Measurements from ENCODE around the gene ERC2. TPM values are rescaled to one million over a fixed set of nuclear protein-coding genes. Genes with fewer than 3 reads are reported as not detected.

Gene ERC2
- total and polyA plus RNA-seq, 2 of the 8 experiments (the other 6 are each of a cell fraction or from before 2014, with no cell fraction given), result 16.4 to 22.8 TPM

GRCh38 chr3:55525436-55525835, 942.8 kb downstream of the ERC2 start:
- Histone ChIP-seq H2AFZ (ENCODE audit: low read length) (no peak overlapping the region), H4K8ac (ENCODE audit: extremely low read depth, insufficient read depth, low read length) (no peak overlapping the region), H4K20me1 (replicated peaks in 1 of 2; ENCODE audit: control insufficient read depth in 1 of 2, insufficient read depth in 2 of 2, low read length in 2 of 2) (no peaks in the 10 kb centered on the region), H2AK5ac (ENCODE audit: low read depth, low read length) (no peak overlapping the region), H2BK12ac (ENCODE audit: low read depth, low read length) (no peak overlapping the region), H3K4me2 (ENCODE audit: insufficient read depth in 1 of 2, low read depth in 2 of 2, low read length in 2 of 2) (no peak overlapping the region), H3K23me2 (ENCODE audit: low read depth, low read length) (no peaks in the 10 kb centered on the region), H2BK15ac (ENCODE audit: low read length) (peak overlapping the region; percentile 5; the same call in 1 of the 2 replicates), H3K14ac (ENCODE audit: insufficient read length) (no peak overlapping the region), H3K27ac (ENCODE audit: low read depth, low read length) (no peak overlapping the region), H3K36me3 (ENCODE audit: control insufficient read depth in 2 of 4, insufficient read depth in 4 of 4, low read length in 3 of 4) (no peaks in the 10 kb centered on the region), H3K9me3 (ENCODE audit: insufficient read depth in 2 of 2, low read depth in 1 of 2, low read length in 1 of 2) (no peaks in the 10 kb centered on the region), H2BK5ac (ENCODE audit: low read depth, low read length) (no peak overlapping the region), H4K5ac (ENCODE audit: insufficient read length, low read depth, low read length) (no peak overlapping the region), H3K18ac (ENCODE audit: extremely low read depth, low read length) (no peak overlapping the region), H2BK120ac (replicated peaks; ENCODE audit: low read depth, low read length) (no peak overlapping the region), H3K23ac (ENCODE audit: insufficient read length) (no peak overlapping the region), H4K91ac (replicated peaks; ENCODE audit: insufficient read length, low read length) (no peak overlapping the region), H3K9ac (replicated peaks in 1 of 4; ENCODE audit: extremely low read depth in 1 of 4, low read depth in 3 of 4, low read length in 3 of 4) (no peak overlapping the region), H3K56ac (replicated peaks; ENCODE audit: insufficient read length, low read depth, low read length) (no peak overlapping the region), H3K4me3 (ENCODE audit: extremely low read depth in 1 of 4, insufficient read depth in 2 of 4, low read depth in 3 of 4, low read length in 4 of 4) (no peak overlapping the region), H3K4ac (replicated peaks; ENCODE audit: insufficient read length, low read depth, low read length) (no peak overlapping the region), H3K27me3 (replicated peaks in 1 of 4; ENCODE audit: control insufficient read depth in 3 of 4, extremely low read depth in 1 of 4, insufficient read depth in 3 of 4, low read length in 3 of 4) (peaks cover 0 to 2% (median 0%) of the 10 kb centered on the region in 4 experiments; a peak in 1 of 7 replicates), H3K79me2 (ENCODE audit: control insufficient read depth in 1 of 2, insufficient read depth in 2 of 2, low read length in 2 of 2) (no peaks in the 10 kb centered on the region), H3K79me1 (ENCODE audit: low read depth, low read length) (no peaks in the 10 kb centered on the region), H3K4me1 (replicated peaks in 1 of 4; ENCODE audit: control insufficient read depth in 3 of 4, insufficient read depth in 4 of 4, low read length in 3 of 4) (peaks cover 7 to 16% (median 14%) of the 10 kb centered on the region in 4 experiments), H2BK20ac (ENCODE audit: low read length) (no peak overlapping the region)
- WGBS, 2 experiments (ENCODE audit: extremely low coverage in 1 of 2, insufficient coverage in 1 of 2, insufficient read length in 1 of 2, insufficient replicate concordance in 2 of 2, low coverage in 1 of 2, low lambda C conversion rate in 2 of 2, missing lambda C conversion rate in 1 of 2), result 88% methylated on average over 3 of the region's 3 CpGs; no CpG with 5 or more reads in 1 of the 2 experiments
- FAIRE-seq (no peak), DNase-seq (ENCODE audit: low read depth in 1 of 2, low spot score in 2 of 2) (no peak)
- ChIA-PET POLR2A (ENCODE audit: partially characterized antibody) (no interaction called here), CTCF (ENCODE audit: partially characterized antibody) (interaction anchor here (0.6 to 1.2 kb wide), 2 partner anchors 11 to 323 kb away, joined by 3 to 4 read pairs; no protein-coding TSS in a partner anchor)
- TF ChIP-seq SAP30 (IDR thresholded peaks at IDR 0.05; ENCODE audit: insufficient read depth, insufficient replicate concordance, low read length) (no peak), YY1 (IDR thresholded peaks at IDR 0.05; ENCODE audit: low read depth, low read length) (no peak), MAFK (IDR thresholded peaks at IDR 0.05; ENCODE audit: low read depth, low read length) (no peak), SP2 (IDR thresholded peaks at IDR 0.05; ENCODE audit: low read length) (no peak), TEAD4 (IDR thresholded peaks at IDR 0.05; ENCODE audit: low read depth, low read length) (no peak), TAF7 (optimal IDR thresholded peaks at IDR 0.05; ENCODE audit: borderline replicate concordance, low read depth, low read length) (no peak), HDAC6 (IDR thresholded peaks at IDR 0.05; ENCODE audit: low read depth, low read length) (no peak), RFX5 (IDR thresholded peaks at IDR 0.05; ENCODE audit: borderline replicate concordance, low read depth, low read length) (no peak), NANOG (IDR thresholded peaks at IDR 0.05; ENCODE audit: insufficient read depth, low read depth, low read length, poor library complexity, severe bottlenecking) (no peak), CBX5 (IDR thresholded peaks at IDR 0.05; ENCODE audit: low read depth, low read length) (no peak), BCL11A (IDR thresholded peaks at IDR 0.05; ENCODE audit: low read depth in 2 of 2, low read length in 2 of 2) (no peak)

Data from H1 (cell line).